HCT116 (cell line): Measurements from ENCODE around the gene LRRC3C. TPM values are rescaled to one million over a fixed set of nuclear protein-coding genes. Genes with fewer than 3 reads are reported as not detected.

Experiments used
- ATAC-seq: fragments of 200-7000 bp; cut with Tn5 transposase; 2 replicates; pipeline ENCODE4 v1.9.1; 2020; ENCODE audit warnings: mild to moderate bottlenecking, moderate library complexity
- BruUV-seq: library from RNA; stranded (reverse); fragments of 400-500 nt; replicated peaks from 2 replicates; lab custom pipeline; 2021; lab: Mats Ljungman, UMichigan
- CTCF ChIA-PET: fragments of 300-600 bp; sonication (Branson Sonifier 250); formaldehyde crosslinking; loops from one replicate; lab custom pipeline; 2021; ENCODE audit warnings: antibody characterized with exemption; lab: Charles Lee
- POLR2A ChIA-PET: fragments of 300-600, 350-600 bp; sonication (Branson Sonifier 250); formaldehyde crosslinking; loops from one replicate; lab custom pipeline; 2021; ENCODE audit warnings: antibody characterized with exemption; lab: Charles Lee
- RAD21 ChIA-PET, 2 experiments: fragments of 300-600 bp; sonication (Branson Sonifier 250); formaldehyde crosslinking; loops; one replicate each; lab custom pipeline; 2023; ENCODE audit warnings: low total read pairs in 2 of 2; ENCODE audit not compliant: uncharacterized antibody in 2 of 2, unreplicated experiment in 2 of 2, low non-redundant PET in 1 of 2; lab: Charles Lee
- DNase-seq: peaks from one replicate; pipeline ENCODE4 v3.0.0-alpha.2; 2010; ENCODE audit warnings: low read depth, low spot score
- H2AFZ ChIP-seq: fragments of 200-600 bp; shearing (Covaris generic), sonication (generic); 2 replicates; pipeline ENCODE4 v1.6.1; 2017; ENCODE audit warnings: low read depth, mixed run types, mixed read lengths, antibody characterized with exemption, low read length; ENCODE audit not compliant: poor library complexity, severe bottlenecking
- H3K27ac ChIP-seq: 2 replicates; pipeline ENCODE4 v1.5.1; 2012; ENCODE audit warnings: low read depth, low read length
- H3K27me3 ChIP-seq: fragments of 200-600 bp; sonication (generic); 2 replicates; pipeline ENCODE4 v1.6.1; 2016; ENCODE audit warnings: mixed run types, low read length, mixed read lengths; ENCODE audit not compliant: insufficient read depth
- H3K36me3 ChIP-seq, 2 experiments: fragments of 200-500 bp in 1 of 2; fragments of 200-600 bp in 1 of 2; sonication (Bioruptor generic) in 1 of 2; sonication (generic) in 1 of 2; 2 replicates each; pipeline versions ENCODE4 v1.5.1 to v1.6.1; 2014 to 2016; ENCODE audit warnings: low read length in 2 of 2, inconsistent platforms in 1 of 2, mixed read lengths in 1 of 2, mixed run types in 1 of 2; ENCODE audit not compliant: insufficient read depth in 2 of 2, control insufficient read depth in 1 of 2
- H3K4me1 ChIP-seq, 2 experiments: fragments of 200-600 bp in 1 of 2; sonication (generic) in 1 of 2; 2 replicates each; pipeline versions ENCODE4 v1.5.1 to v1.6.1; 2012 to 2017; ENCODE audit warnings: low read length in 2 of 2, inconsistent platforms in 1 of 2, mild to moderate bottlenecking in 1 of 2, mixed read lengths in 1 of 2, mixed run types in 1 of 2, moderate library complexity in 1 of 2; ENCODE audit not compliant: insufficient read depth in 2 of 2, control insufficient read depth in 1 of 2
- H3K4me2 ChIP-seq: fragments of 200-600 bp; sonication (generic); 2 replicates; pipeline ENCODE4 v1.6.1; 2017; ENCODE audit warnings: mixed run types, low read length, mixed read lengths
- H3K4me3 ChIP-seq, 2 experiments: fragments of 200-600 bp in 1 of 2; sonication (generic) in 1 of 2; replicated peaks in 1 of 2; 2 replicates each; pipeline ENCODE4 v1.5.1; 2011 to 2016; ENCODE audit warnings: low read length in 2 of 2, control low read depth in 1 of 2, low read depth in 1 of 2, mild to moderate bottlenecking in 1 of 2, mixed read lengths in 1 of 2, mixed run types in 1 of 2
- H3K79me2 ChIP-seq: fragments of 200-600 bp; sonication (generic); 2 replicates; pipeline ENCODE4 v1.6.1; 2017; ENCODE audit warnings: mild to moderate bottlenecking, mixed run types, low read length, moderate library complexity, mixed read lengths; ENCODE audit not compliant: insufficient read depth
- H3K9ac ChIP-seq: fragments of 200-600 bp; sonication (generic); 2 replicates; pipeline ENCODE4 v1.6.1; 2016; ENCODE audit warnings: low read length, mixed read lengths
- H3K9me2 ChIP-seq: fragments of 200-600 bp; sonication (generic), shearing (Covaris generic); 2 replicates; pipeline ENCODE4 v1.6.1; 2017; ENCODE audit warnings: mixed run types, mild to moderate bottlenecking, moderate library complexity; ENCODE audit not compliant: insufficient read depth
- H3K9me3 ChIP-seq, 2 experiments: fragments of 200-500 bp in 1 of 2; fragments of 200-600 bp in 1 of 2; sonication (Bioruptor generic) in 1 of 2; sonication (generic) in 1 of 2; 2 replicates each; pipeline ENCODE4 v1.6.1; 2014 to 2017; ENCODE audit warnings: low read length in 2 of 2, mixed read lengths in 2 of 2, inconsistent platforms in 1 of 2, low read depth in 1 of 2, mild to moderate bottlenecking in 1 of 2, mixed run types in 1 of 2, moderate library complexity in 1 of 2; ENCODE audit not compliant: control insufficient read depth in 1 of 2, insufficient read depth in 1 of 2
- H4K20me1 ChIP-seq: fragments of 200-600 bp; sonication (generic), shearing (Covaris generic); 2 replicates; pipeline ENCODE4 v1.6.1; 2017; ENCODE audit warnings: mixed run types, mild to moderate bottlenecking, moderate library complexity; ENCODE audit not compliant: insufficient read depth
- CBX3 ChIP-seq: IDR thresholded peaks from 2 replicates; pipeline ENCODE4 v1.6.1; 2012; ENCODE audit warnings: low read depth
- CEBPB ChIP-seq: IDR thresholded peaks from 2 replicates; pipeline ENCODE4 v1.6.1; 2012; ENCODE audit warnings: low read depth
- CTCF ChIP-seq, 3 experiments: fragments of 200-600 bp in 1 of 3; sonication (generic) in 1 of 3; IDR thresholded peaks in 2 of 3; conservative IDR thresholded peaks in 1 of 3; 2 replicates each; pipeline ENCODE4 v1.5.1; 2012 to 2017; ENCODE audit warnings: low read depth in 2 of 3, low read length in 2 of 3, antibody characterized with exemption in 1 of 3, borderline replicate concordance in 1 of 3, control low read depth in 1 of 3, mild to moderate bottlenecking in 1 of 3, mixed read lengths in 1 of 3, mixed run types in 1 of 3, moderate library complexity in 1 of 3; ENCODE audit not compliant: insufficient read depth in 1 of 3
- EZH2 ChIP-seq: fragments of 200-600 bp; sonication (generic); IDR thresholded peaks from 2 replicates; pipeline ENCODE4 v1.6.1; 2017; ENCODE audit warnings: antibody characterized with exemption, mixed run types
- POLR2A ChIP-seq: IDR thresholded peaks from 2 replicates; pipeline ENCODE4 v1.7.0; 2011; ENCODE audit warnings: borderline replicate concordance; ENCODE audit not compliant: insufficient read depth, insufficient read length; ENCODE audit errors: extremely low read depth
- RAD21 ChIP-seq: IDR thresholded peaks from 2 replicates; pipeline ENCODE4 v1.6.1; 2012; ENCODE audit warnings: low read depth, mild to moderate bottlenecking
- SIN3A ChIP-seq: IDR thresholded peaks from 2 replicates; pipeline ENCODE4 v1.6.1; 2012; ENCODE audit warnings: low read depth
- SP1 ChIP-seq: IDR thresholded peaks from 2 replicates; pipeline ENCODE4 v1.6.1; 2012; ENCODE audit warnings: low read depth
- TCF7L2 ChIP-seq: IDR thresholded peaks from 2 replicates; pipeline ENCODE4 v1.7.0; 2011; ENCODE audit warnings: borderline replicate concordance, inconsistent platforms; ENCODE audit not compliant: insufficient read depth, insufficient read length; ENCODE audit errors: extremely low read depth
- ZNF274 ChIP-seq: fragments of 200-500 bp; sonication (Bioruptor generic); IDR thresholded peaks from 2 replicates; pipeline ENCODE4 v1.6.1; 2014; ENCODE audit warnings: mild to moderate bottlenecking, low read depth, low read length, inconsistent platforms
- intact Hi-C: fragments of 100-400 bp; cut with micrococcal nuclease; formaldehyde crosslinking; loops from 2 replicates; pipeline ENCODE4 v1.10.0; 2022
- total RNA-seq: library from RNA; stranded (reverse); gene quantifications from one replicate; pipeline ENCODE4 v1.2.1, GENCODE V29; 2021; ENCODE audit not compliant: unreplicated experiment
- TF ChIP-seq, protein P1 (sequence below): IDR thresholded peaks from 2 replicates; pipeline ENCODE4 v1.6.1; 2012

LRRC3C gene
- total RNA-seq, 1 experiment from 2014 or later, result not detected

GRCh38 chr17:39973496-39973895 lies 46.0 kb downstream of the LRRC3C start (continued):
- no peak for TF ChIP-seq SP1
- no peak for TF ChIP-seq ZNF274
- no peak for TF ChIP-seq CTCF (IDR thresholded peaks at IDR 0.05 in 2 of 3, conservative IDR thresholded peaks at IDR 0.05 in 1 of 3; ENCODE audit: borderline replicate concordance in 1 of 3, insufficient read depth in 1 of 3, low read depth in 2 of 3, low read length in 2 of 3)
- no peak for TF ChIP-seq POLR2A
- TF ChIP-seq EZH2, result no peak
- TF ChIP-seq CEBPB, result no peak
- TF ChIP-seq SIN3A, result no peak

GRCh38 chr17:39974433-39974832 lies 46.9 kb downstream of the LRRC3C start:
- CTCF ChIA-PET, result interaction anchor here (0.6 kb wide), 1 partner anchor 16 kb away, joined by 4 read pairs; no protein-coding TSS in a partner anchor
- H3K4me3 ChIP-seq, result no peak overlapping the region
- ATAC-seq, result no peak
- peaks cover 2 to 4% of the 10 kb centered on the region in 2 experiments; a peak in 2 of 4 replicates for H3K4me1 ChIP-seq
- POLR2A ChIA-PET, result no interaction called here
- no peaks in the 10 kb centered on the region for H3K9me2 ChIP-seq
- no peaks in the 10 kb centered on the region for H3K79me2 ChIP-seq
- intact Hi-C loops, result no loop called here
- DNase-seq, result no peak
- H3K9ac ChIP-seq, result no peak overlapping the region
- H2AFZ ChIP-seq, result no peak overlapping the region
- no peak overlapping the region for H3K4me2 ChIP-seq
- H4K20me1 ChIP-seq, result no peaks in the 10 kb centered on the region
- RAD21 ChIA-PET, result no interaction called here
- peaks cover 9% of the 10 kb centered on the region; the same call in 1 of the 2 replicates for H3K27me3 ChIP-seq
- H3K9me3 ChIP-seq, result no peaks in the 10 kb centered on the region
- no peak for TF ChIP-seq CBX3
- TF ChIP-seq RAD21, result 0 out of 2 replicates have a peak, but pooled peaks have one; percentile 9
- TF ChIP-seq, protein P1, sequence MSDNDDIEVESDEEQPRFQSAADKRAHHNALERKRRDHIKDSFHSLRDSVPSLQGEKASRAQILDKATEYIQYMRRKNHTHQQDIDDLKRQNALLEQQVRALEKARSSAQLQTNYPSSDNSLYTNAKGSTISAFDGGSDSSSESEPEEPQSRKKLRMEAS, result no peak
- no peak for TF ChIP-seq TCF7L2
- no peaks in the 10 kb centered on the region for H3K36me3 ChIP-seq
- BruUV-seq, result no TSS peak
- no peak overlapping the region for H3K27ac ChIP-seq
